ENCODE results near the gene PKN2. TPM values are rescaled to one million over a fixed set of nuclear protein-coding genes. Genes with fewer than 3 reads are reported as not detected.
"Not testable (repeated sequence)": the region's sequence is repeated elsewhere in the genome, so short reads cannot be mapped to it uniquely, and the experiment has no call there.

Gene PKN2
- total RNA-seq, 2 donors from 2014 or later: 64.6 to 71.1 TPM

- no peaks in the 10 kb centered on the region for H3K27me3 Mint-ChIP-seq (ENCODE audit: insufficient read depth)
- no peak overlapping the region for H3K4me3 Mint-ChIP-seq
- TF ChIP-seq, protein P1, sequence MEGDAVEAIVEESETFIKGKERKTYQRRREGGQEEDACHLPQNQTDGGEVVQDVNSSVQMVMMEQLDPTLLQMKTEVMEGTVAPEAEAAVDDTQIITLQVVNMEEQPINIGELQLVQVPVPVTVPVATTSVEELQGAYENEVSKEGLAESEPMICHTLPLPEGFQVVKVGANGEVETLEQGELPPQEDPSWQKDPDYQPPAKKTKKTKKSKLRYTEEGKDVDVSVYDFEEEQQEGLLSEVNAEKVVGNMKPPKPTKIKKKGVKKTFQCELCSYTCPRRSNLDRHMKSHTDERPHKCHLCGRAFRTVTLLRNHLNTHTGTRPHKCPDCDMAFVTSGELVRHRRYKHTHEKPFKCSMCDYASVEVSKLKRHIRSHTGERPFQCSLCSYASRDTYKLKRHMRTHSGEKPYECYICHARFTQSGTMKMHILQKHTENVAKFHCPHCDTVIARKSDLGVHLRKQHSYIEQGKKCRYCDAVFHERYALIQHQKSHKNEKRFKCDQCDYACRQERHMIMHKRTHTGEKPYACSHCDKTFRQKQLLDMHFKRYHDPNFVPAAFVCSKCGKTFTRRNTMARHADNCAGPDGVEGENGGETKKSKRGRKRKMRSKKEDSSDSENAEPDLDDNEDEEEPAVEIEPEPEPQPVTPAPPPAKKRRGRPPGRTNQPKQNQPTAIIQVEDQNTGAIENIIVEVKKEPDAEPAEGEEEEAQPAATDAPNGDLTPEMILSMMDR (conservative IDR thresholded peaks at IDR 0.05): no peak
- peaks cover 26% of the 10 kb centered on the region for H3K4me1 Mint-ChIP-seq
- 84 to 96% methylated on average over 4 to 5 of the region's 5 CpGs for WGBS, 2 experiments (ENCODE audit: insufficient coverage in 1 of 2, insufficient read length in 1 of 2)
- no peak overlapping the region for H3K9ac ChIP-seq (ENCODE audit: extremely low read depth, low read length, poor library complexity, severe bottlenecking)
- H3K9me3 Mint-ChIP-seq: no peaks in the 10 kb centered on the region
- H3K36me3 ChIP-seq (ENCODE audit: control insufficient read depth, insufficient read depth, low read length): peaks cover 4% of the 10 kb centered on the region
- peaks cover 19% of the 10 kb centered on the region for H3K36me3 Mint-ChIP-seq (ENCODE audit: low read depth)
- H3K4me3 ChIP-seq (ENCODE audit: low read length): no peak overlapping the region
- no peak for DNase-seq
- no peak overlapping the region for H3K27ac ChIP-seq (ENCODE audit: low read depth, low read length)
- no peaks in the 10 kb centered on the region for H3K4me1 ChIP-seq (ENCODE audit: control insufficient read depth, insufficient read depth, low read length)
- H3K9me3 ChIP-seq (ENCODE audit: control insufficient read depth, low read length): no peaks in the 10 kb centered on the region
- H3K27me3 ChIP-seq (ENCODE audit: control insufficient read depth, insufficient read depth, low read length, poor library complexity, severe bottlenecking): no peaks in the 10 kb centered on the region
- no peak overlapping the region for H3K27ac Mint-ChIP-seq
Measured at GRCh38 chr1:88700425-88701013, 16.4 kb downstream of the PKN2 start.

- Histone ChIP-seq H3K9me3 (ENCODE audit: control insufficient read depth, low read length) (no peaks in the 10 kb centered on the region), H3K9ac (ENCODE audit: extremely low read depth, low read length, poor library complexity, severe bottlenecking) (no peak overlapping the region), H3K27ac (ENCODE audit: low read depth, low read length) (no peak overlapping the region), H3K36me3 (ENCODE audit: control insufficient read depth, insufficient read depth, low read length) (peaks cover 4% of the 10 kb centered on the region), H3K4me1 (ENCODE audit: control insufficient read depth, insufficient read depth, low read length) (no peaks in the 10 kb centered on the region), H3K4me3 (ENCODE audit: low read length) (no peak overlapping the region), H3K27me3 (ENCODE audit: control insufficient read depth, insufficient read depth, low read length, poor library complexity, severe bottlenecking) (no peaks in the 10 kb centered on the region)
- DNase-seq: no peak
- WGBS, 2 experiments (ENCODE audit: insufficient coverage in 1 of 2, insufficient read length in 1 of 2): 91% methylated on average over 2 of the region's 2 CpGs; no CpG with 5 or more reads in 1 of the 2 experiments
- Mint-ChIP-seq H3K27ac (no peak overlapping the region), H3K27me3 (ENCODE audit: insufficient read depth) (no peaks in the 10 kb centered on the region), H3K9me3 (no peaks in the 10 kb centered on the region), H3K36me3 (ENCODE audit: low read depth) (peaks cover 19% of the 10 kb centered on the region), H3K4me3 (no peak overlapping the region), H3K4me1 (peaks cover 20% of the 10 kb centered on the region)
- TF ChIP-seq, protein P1 (conservative IDR thresholded peaks at IDR 0.05): no peak
Measured at GRCh38 chr1:88701275-88701674, 17.2 kb downstream of the PKN2 start.

- not testable (repeated sequence) for H3K9ac ChIP-seq (ENCODE audit: extremely low read depth, low read length, poor library complexity, severe bottlenecking); DNase-seq; H3K27me3 Mint-ChIP-seq (ENCODE audit: insufficient read depth); H3K4me3 ChIP-seq (ENCODE audit: low read length); H3K9me3 Mint-ChIP-seq; H3K27ac Mint-ChIP-seq; H3K9me3 ChIP-seq (ENCODE audit: control insufficient read depth, low read length); H3K4me1 ChIP-seq (ENCODE audit: control insufficient read depth, insufficient read depth, low read length); H3K36me3 ChIP-seq (ENCODE audit: control insufficient read depth, insufficient read depth, low read length); H3K4me3 Mint-ChIP-seq; H3K27me3 ChIP-seq (ENCODE audit: control insufficient read depth, insufficient read depth, low read length, poor library complexity, severe bottlenecking); H3K27ac ChIP-seq (ENCODE audit: low read depth, low read length)
- peaks cover 19% of the 10 kb centered on the region for H3K4me1 Mint-ChIP-seq
- WGBS, 2 experiments (ENCODE audit: insufficient coverage in 1 of 2, insufficient read length in 1 of 2): 92 to 94% methylated on average over 5 of the region's 5 CpGs
- H3K36me3 Mint-ChIP-seq (ENCODE audit: low read depth): peaks cover 19% of the 10 kb centered on the region
Measured at GRCh38 chr1:88701793-88702192, 17.7 kb downstream of the PKN2 start.

- Mint-ChIP-seq H3K9me3 (peaks cover 4% of the 10 kb centered on the region), H3K27me3 (ENCODE audit: insufficient read depth) (no peaks in the 10 kb centered on the region), H3K36me3 (ENCODE audit: low read depth) (peaks cover 30% of the 10 kb centered on the region), H3K4me1 (peaks cover 5% of the 10 kb centered on the region), H3K4me3 (no peak overlapping the region), H3K27ac (no peak overlapping the region)
- DNase-seq: no peak
- peaks cover 15% of the 10 kb centered on the region for H3K36me3 ChIP-seq (ENCODE audit: control insufficient read depth, insufficient read depth, low read length)
- no peak overlapping the region for H3K4me3 ChIP-seq (ENCODE audit: low read length)
- H3K9me3 ChIP-seq (ENCODE audit: control insufficient read depth, low read length): peaks cover 1% of the 10 kb centered on the region
- H3K9ac ChIP-seq (ENCODE audit: extremely low read depth, low read length, poor library complexity, severe bottlenecking): no peak overlapping the region
- no peak overlapping the region for H3K27ac ChIP-seq (ENCODE audit: low read depth, low read length)
- H3K4me1 ChIP-seq (ENCODE audit: control insufficient read depth, insufficient read depth, low read length): no peaks in the 10 kb centered on the region
- WGBS, 2 experiments (ENCODE audit: insufficient coverage in 1 of 2, insufficient read length in 1 of 2): 100% methylated on average over 1 of the region's 2 CpGs; no CpG with 5 or more reads in 1 of the 2 experiments
- TF ChIP-seq, protein P1 (conservative IDR thresholded peaks at IDR 0.05): no peak
- H3K27me3 ChIP-seq (ENCODE audit: control insufficient read depth, insufficient read depth, low read length, poor library complexity, severe bottlenecking): no peaks in the 10 kb centered on the region
Measured at GRCh38 chr1:88708011-88708410, 23.9 kb downstream of the PKN2 start.

GRCh38 chr1:88712907-88713306 lies 28.8 kb downstream of the PKN2 start:
- not testable (repeated sequence) for H3K27me3 Mint-ChIP-seq (ENCODE audit: insufficient read depth); H3K4me1 ChIP-seq (ENCODE audit: control insufficient read depth, insufficient read depth, low read length); H3K9me3 ChIP-seq (ENCODE audit: control insufficient read depth, low read length); H3K9ac ChIP-seq (ENCODE audit: extremely low read depth, low read length, poor library complexity, severe bottlenecking); H3K4me3 ChIP-seq (ENCODE audit: low read length); DNase-seq; H3K27ac ChIP-seq (ENCODE audit: low read depth, low read length); H3K27ac Mint-ChIP-seq; H3K27me3 ChIP-seq (ENCODE audit: control insufficient read depth, insufficient read depth, low read length, poor library complexity, severe bottlenecking); H3K4me3 Mint-ChIP-seq
- WGBS, 2 experiments (ENCODE audit: insufficient coverage in 1 of 2, insufficient read length in 1 of 2): 100% methylated on average over 1 of the region's 1 CpG; no CpG with 5 or more reads in 1 of the 2 experiments
- Mint-ChIP-seq H3K36me3 (ENCODE audit: low read depth) (peaks cover 35% of the 10 kb centered on the region), H3K9me3 (peaks cover 13% of the 10 kb centered on the region), H3K4me1 (peaks cover 22% of the 10 kb centered on the region)
- H3K36me3 ChIP-seq (ENCODE audit: control insufficient read depth, insufficient read depth, low read length): peaks cover 15% of the 10 kb centered on the region
